Measurements from ENCODE around the gene UQCRC2.

The UQCRC2 gene

DNA sequence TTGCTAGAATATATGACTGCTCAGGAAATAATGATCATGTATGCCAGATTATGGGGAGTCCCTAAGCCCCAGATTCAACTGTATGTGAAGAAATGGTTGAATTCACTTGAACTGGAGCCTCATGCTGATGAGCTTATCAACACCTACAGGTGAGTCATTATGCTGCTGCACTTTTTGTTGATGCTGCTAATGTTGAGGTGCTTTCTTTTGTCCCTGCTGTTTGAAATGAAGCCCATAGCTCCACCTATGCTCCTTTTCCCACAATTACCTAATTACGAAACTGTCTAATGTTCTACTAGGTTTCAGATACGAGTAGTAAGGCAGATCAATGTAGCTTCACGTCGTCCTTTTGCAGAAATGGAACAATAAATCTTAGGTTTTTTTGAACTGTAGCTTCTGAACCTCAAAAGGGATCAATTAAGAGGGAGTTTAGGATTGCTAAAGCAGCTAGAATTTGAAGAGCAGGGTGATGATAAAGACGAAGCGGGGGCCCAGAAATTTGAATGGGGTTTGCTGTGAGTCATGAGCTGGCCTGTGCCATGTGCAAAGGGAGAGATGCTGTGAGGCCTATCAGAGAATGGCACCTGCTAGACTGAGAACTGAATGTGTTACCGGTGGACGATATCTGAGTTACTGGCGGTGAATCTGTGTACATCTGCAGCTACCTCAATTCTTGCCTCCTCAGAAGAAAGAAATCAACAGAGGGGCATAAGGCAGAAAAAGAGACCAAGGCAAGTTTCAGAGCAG lies 6.1 kb upstream of the UQCRC2 start:
- ChIA-PET POLR2A (interaction anchor here (0.5 kb wide), 1 partner anchor 306 kb away, joined by 6 read pairs; no protein-coding TSS in a partner anchor), CTCF (interaction anchor here (1.3 to 1.4 kb wide), 2 partner anchors 242 to 289 kb away, joined by 3 read pairs; no protein-coding TSS in a partner anchor)
- TF ChIP-seq, protein P1, sequence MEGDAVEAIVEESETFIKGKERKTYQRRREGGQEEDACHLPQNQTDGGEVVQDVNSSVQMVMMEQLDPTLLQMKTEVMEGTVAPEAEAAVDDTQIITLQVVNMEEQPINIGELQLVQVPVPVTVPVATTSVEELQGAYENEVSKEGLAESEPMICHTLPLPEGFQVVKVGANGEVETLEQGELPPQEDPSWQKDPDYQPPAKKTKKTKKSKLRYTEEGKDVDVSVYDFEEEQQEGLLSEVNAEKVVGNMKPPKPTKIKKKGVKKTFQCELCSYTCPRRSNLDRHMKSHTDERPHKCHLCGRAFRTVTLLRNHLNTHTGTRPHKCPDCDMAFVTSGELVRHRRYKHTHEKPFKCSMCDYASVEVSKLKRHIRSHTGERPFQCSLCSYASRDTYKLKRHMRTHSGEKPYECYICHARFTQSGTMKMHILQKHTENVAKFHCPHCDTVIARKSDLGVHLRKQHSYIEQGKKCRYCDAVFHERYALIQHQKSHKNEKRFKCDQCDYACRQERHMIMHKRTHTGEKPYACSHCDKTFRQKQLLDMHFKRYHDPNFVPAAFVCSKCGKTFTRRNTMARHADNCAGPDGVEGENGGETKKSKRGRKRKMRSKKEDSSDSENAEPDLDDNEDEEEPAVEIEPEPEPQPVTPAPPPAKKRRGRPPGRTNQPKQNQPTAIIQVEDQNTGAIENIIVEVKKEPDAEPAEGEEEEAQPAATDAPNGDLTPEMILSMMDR (IDR thresholded peaks at IDR 0.05; ENCODE audit: control extremely low read depth, extremely low read depth, low read depth, missing control alignments): no peak
- peak; percentile 31 for DNase-seq (ENCODE audit: extremely low spot score)

DNA sequence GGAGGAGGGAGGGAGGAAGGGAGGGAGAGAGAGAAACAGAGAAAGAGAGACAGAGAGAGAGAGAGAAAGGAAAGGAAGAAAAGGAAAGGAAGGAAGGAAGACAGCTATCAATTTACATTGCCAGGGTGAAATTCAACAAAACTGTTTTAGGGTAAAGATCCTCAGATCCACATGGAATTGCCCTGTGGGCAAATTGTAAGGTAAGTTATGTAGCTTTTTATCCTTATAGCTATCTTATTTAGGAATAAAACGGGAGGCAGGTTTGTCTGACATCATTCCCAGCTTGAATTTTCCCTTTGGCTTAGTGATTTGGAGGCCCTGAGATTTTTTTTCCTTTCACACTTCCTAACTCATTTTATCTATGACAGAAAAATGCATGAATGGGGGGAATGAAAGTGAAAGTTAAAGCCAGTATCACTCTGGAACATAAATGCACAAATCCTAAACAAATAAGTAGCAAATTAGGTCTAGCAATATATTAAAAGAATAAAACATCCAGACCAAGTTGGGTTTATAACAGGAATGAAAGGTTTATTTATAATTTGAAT lies 3.4 kb upstream of the UQCRC2 start:
- no peak for DNase-seq (ENCODE audit: extremely low spot score)
- POLR2A ChIA-PET: no interaction called here
- TF ChIP-seq, protein P1 (IDR thresholded peaks at IDR 0.05; ENCODE audit: control extremely low read depth, extremely low read depth, low read depth, missing control alignments): no peak
- CTCF ChIA-PET: interaction anchor here (0.9 to 2.1 kb wide), 3 partner anchors 9 to 238 kb away, joined by 3 to 10 read pairs (median 6); no protein-coding TSS in a partner anchor

DNA sequence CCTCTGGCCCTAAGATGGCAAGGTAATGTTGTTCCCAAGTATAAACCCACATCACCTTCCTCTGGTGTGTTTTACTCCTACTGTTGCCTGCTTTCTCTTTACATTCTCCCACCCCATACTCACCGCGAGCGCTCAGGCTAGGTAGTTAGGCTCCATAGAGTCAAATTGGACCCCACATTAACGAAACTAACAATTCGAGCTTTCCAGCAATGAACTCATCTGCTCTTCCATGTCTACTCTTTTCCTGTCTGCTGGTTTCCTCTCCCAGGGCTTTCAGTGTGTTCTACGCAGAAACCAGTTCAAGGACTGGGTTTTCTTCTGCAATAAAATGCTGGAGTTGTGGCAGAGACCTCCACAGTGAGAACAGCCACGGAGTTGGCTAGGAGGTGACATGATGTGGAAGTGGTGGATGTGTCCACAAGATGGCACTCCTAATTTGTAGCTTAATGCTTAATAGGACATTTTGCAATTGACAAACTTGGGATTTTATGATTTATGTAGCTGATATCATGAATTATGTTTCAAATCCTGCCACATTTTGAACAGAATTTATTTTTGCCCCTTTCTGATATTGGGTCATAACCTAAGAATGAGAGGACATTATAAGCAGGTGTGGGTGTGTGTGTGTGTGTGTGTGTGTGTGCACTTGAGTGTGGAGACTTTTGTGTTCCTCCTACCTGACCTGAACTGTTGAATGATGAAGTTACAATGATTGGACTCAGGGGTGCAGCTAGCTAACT lies 2.2 kb upstream of the UQCRC2 start:
- POLR2A ChIA-PET: no interaction called here
- TF ChIP-seq, protein P1 (IDR thresholded peaks at IDR 0.05; ENCODE audit: control extremely low read depth, extremely low read depth, low read depth, missing control alignments): peak; percentile 65
- peak; percentile 26 for DNase-seq (ENCODE audit: extremely low spot score)
- CTCF ChIA-PET: interaction anchor here (0.8 to 1.5 kb wide), 7 partner anchors 9 to 269 kb away, joined by 3 to 15 read pairs (median 6); no protein-coding TSS in a partner anchor

DNA sequence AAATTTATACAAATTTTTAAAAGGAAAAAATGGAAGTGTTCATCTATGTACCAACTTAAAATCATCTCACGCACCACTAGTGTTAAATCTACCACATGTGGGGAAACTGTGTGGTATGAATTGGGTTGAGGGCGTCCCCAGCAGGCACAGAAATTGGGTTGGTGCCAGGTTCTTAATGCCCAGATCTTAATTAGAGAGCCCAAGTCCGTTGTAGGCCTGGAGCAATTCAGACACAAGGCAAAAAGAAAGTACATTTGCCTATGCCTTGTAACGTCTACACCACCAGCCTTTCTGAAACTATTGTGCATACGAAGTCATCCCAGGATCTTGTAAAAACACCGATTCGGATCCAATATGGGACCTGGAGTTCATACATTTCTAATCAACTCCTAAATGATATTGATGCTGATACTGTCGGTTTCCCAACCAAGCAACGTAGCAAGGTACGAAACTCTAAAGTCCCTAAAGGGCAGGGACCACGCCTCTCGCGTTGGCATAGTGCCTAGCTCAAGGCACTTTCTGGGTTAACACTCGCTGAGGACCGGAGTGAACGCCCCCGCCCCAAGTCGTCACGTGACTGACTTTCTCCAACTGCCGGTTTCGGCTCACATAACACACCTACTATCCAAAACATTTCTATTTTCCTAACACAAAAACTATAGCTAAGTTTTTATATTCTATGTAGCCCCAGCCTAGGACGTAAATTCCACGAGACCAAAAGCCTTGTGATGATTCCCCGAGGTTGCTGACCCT lies 945 bp upstream of the UQCRC2 start:
- peak; percentile 55 for DNase-seq (ENCODE audit: extremely low spot score)
- ChIA-PET CTCF (interaction anchor here (1.3 to 2.6 kb wide), 5 partner anchors 8 to 236 kb away, joined by 4 to 21 read pairs (median 7); no protein-coding TSS in a partner anchor), POLR2A (no interaction called here)
- TF ChIP-seq, protein P1 (IDR thresholded peaks at IDR 0.05; ENCODE audit: control extremely low read depth, extremely low read depth, low read depth, missing control alignments): no peak

DNA sequence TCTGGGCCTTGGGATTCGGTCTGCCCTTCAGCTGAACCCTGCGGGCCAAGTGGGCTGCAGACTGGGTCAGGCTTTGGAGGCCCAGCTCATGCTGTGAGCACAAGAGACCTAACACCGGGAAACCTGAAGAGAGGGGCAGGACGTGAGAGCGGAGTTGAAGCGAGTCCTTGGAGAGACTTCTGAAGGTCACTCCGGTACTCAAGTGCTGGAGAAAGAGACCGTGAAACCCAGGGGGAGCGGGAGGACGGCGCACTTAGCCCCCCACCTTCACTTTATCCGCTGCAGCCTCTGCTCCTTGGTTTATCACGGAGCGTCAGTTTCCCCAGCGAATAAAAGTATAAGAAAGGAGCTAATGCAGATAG lies 361 bp downstream of the UQCRC2 start:
- POLR2A ChIA-PET: interaction anchor here (0.5 to 1.0 kb wide), 4 partner anchors 236 to 370 kb away, joined by 3 to 6 read pairs (median 3); no protein-coding TSS in a partner anchor
- no peak for DNase-seq (ENCODE audit: extremely low spot score)
- TF ChIP-seq, protein P1 (IDR thresholded peaks at IDR 0.05; ENCODE audit: control extremely low read depth, extremely low read depth, low read depth, missing control alignments): no peak
- CTCF ChIA-PET: interaction anchor here (0.9 to 2.6 kb wide), 5 partner anchors 11 to 235 kb away, joined by 3 to 21 read pairs (median 6); no protein-coding TSS in a partner anchor

Data from GM10248 (cell line).